ELF-1 (cell line): ENCODE results near the gene FRAS1.
A peak's percentile ranks its signal among the peaks of the same experiment; 100 is the strongest.
"Not testable (repeated sequence)": the region's sequence is repeated elsewhere in the genome, so short reads cannot be mapped to it uniquely, and the experiment has no call there.

Experiments used
- DNase-seq: peaks from one replicate; pipeline ENCODE4 v3.0.0-alpha.2; 2016; ENCODE audit warnings: low read depth, low spot score

Gene FRAS1

GRCh38 chr4:78426972-78427371 lies 369.8 kb downstream of the FRAS1 start:
- DNase-seq: no peak

GRCh38 chr4:78428996-78429395 lies 371.9 kb downstream of the FRAS1 start:
- DNase-seq: no peak

DNA sequence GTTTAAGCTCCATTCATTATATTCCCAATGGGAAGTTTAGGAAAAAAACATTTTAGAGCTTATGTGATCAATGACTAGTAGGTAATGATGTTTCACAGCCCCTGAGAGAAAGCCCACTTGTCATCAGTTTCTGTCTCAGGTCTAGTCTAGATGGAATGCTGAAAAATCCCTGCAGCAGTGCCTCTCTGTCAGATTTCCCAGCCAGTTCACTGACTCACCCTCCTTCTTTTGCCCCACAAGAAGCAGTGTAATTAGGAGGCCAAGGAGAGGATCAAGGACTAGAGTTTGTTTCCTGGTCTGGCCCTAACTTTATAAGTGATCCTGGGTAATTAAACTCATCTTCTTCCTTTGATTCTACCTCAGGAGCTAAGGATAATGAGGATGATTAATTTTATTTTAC lies 375.8 kb downstream of the FRAS1 start:
- peak; percentile 48 for DNase-seq

- no peak for DNase-seq
Observed at GRCh38 chr4:78437608-78438088, 380.5 kb downstream of the FRAS1 start.

DNA sequence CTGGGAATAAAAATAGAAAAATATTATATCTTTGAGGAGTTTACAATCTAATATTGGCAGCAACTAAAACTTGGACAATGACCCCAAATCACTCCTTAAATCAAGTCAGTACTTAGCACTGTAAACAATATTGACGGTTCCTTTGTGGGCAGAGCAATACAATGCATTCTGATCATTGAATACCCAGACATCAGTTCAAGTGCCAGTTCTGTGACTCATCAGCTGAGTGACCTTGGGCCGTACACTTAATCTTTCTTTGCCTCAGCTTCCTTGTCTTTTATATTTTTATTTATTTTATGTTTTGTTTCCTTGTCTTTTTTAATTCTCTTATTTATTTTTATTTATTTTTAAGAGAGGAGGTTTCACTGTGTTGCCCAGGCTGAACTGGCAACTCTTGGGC lies 382.2 kb downstream of the FRAS1 start:
- no peak for DNase-seq

DNA sequence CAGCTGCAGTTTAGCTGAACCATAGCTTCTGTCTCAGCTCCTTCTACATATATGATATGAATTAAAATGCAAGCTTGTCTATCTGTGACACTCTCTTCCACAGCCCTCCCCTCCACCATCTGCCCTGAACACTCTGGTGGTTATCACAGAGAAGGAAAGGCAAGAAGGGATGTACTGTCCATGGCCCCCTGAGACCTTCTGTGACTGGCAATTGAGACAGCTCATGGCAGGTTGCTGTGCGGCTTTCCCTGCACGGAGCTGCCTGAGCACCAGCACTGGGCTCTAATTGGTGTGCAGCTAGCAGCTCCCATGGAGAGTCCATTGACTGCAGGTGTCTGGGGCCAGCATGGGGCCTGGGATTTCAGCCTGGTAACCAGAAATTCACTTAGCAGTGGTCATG lies 384.6 kb downstream of the FRAS1 start:
- DNase-seq: no peak

DNA sequence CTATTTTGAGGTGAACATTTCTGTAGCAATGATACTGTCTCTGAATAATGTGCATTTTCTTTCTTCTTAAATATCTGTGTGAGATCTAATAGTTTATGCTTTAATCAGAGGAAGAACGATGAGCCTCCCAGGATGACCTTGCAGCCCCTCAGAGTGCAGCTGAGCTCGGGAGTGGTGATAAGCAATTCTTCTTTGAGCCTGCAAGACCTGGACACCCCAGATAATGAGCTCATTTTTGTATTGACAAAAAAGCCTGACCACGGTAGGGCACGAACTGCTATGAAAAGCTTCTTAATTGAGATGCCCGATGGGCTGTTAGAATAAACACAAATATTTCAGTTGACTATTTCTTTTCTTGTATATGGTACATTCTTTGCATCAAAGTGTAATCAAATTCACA lies 389.5 kb downstream of the FRAS1 start:
- DNase-seq: no peak

GRCh38 chr4:78451407-78451806 lies 394.3 kb downstream of the FRAS1 start:
- DNase-seq: no peak

- peak; percentile 10 for DNase-seq
Observed at GRCh38 chr4:78454016-78454415, 396.9 kb downstream of the FRAS1 start.

- no peak for DNase-seq
Observed at GRCh38 chr4:78457751-78458150, 400.6 kb downstream of the FRAS1 start.

DNA sequence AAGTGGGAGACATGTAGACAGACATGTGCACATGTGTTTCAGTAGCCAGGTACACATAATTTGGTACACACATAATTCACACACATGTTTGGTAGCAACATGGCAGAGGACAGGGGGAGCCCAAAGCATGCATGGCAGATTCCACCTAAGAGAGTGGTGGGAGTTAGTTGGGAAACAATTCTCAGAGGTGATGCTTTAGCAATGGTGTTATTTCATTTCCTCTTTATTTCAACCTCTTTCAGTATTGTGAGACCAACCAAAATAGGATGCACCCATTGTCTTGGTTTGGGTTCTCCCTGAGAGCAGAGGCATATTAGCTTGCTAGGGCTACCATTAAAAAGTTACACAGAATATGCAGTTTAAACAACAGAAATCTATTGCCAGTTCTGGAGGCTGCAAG lies 402.2 kb downstream of the FRAS1 start:
- no peak for DNase-seq

GRCh38 chr4:78460368-78460767 lies 403.2 kb downstream of the FRAS1 start:
- DNase-seq: no peak

GRCh38 chr4:78464265-78464664 lies 407.1 kb downstream of the FRAS1 start:
- DNase-seq: no peak

DNA sequence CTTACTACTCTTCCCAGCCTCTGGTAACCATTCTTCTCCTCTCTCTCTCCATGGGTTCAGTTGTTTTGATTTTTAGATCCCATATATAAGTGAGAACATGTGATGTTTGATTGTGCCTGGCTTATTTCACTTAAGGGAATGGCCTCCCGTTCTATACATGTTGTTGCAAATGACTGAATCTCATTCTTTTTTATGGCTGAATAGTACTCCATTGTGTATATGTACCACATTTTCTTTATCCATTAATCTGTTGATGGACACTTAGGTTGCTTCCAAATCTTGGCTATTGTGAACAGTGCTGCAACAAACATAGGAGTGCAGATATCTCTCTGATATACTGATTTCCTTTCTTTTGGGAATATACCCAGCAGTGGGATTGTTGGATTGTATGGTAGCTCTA lies 410.1 kb downstream of the FRAS1 start:
- not testable (repeated sequence) for DNase-seq

DNA sequence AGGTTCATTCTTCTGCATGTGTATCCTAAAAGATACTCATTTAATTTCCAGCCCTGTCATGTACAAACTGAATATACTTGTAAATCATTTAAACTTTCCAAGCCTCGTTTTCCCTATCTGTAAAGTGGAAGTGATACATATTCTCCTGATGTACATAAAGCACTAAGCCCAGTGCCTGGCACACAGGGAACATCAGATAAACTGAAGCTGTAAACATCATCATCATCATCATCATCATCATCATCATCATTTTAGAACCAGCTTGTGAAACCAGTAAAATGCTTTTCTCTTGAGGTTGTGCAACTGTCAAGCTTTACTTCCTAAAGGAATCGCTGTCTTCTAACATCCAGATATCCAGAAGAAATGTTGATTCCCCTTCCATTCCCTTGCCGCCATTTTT lies 411.1 kb downstream of the FRAS1 start:
- no peak for DNase-seq

DNA sequence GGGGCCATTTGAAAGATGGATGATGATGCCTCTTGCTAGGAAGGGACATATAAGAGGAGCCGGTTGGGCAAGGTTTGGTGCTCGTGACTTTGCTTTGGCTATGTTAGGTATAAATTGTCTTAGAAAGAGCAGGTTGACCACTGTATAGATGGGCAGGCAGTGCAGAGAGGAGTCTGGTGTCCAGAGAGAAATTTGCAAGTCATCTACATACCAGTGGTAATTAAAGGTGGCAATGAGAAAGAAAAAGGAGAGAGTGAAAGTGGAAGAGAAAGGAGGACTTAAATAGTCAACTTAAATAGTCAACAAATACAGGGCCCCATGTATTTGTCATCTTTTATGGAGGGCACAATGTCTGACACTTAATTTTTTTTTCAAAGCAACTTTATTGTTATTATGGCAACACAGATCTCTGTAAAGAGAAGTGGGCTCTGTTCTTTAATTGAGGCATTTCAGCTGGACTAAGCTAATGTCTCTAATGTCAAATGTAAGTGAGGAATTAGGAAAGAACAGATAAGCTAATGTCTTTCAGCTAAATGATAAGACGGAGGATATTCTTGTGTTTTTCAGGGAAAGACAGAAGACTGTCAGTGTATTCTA lies 419.1 kb downstream of the FRAS1 start:
- DNase-seq: no peak

GRCh38 chr4:78477276-78477675 lies 420.2 kb downstream of the FRAS1 start:
- DNase-seq: no peak

DNA sequence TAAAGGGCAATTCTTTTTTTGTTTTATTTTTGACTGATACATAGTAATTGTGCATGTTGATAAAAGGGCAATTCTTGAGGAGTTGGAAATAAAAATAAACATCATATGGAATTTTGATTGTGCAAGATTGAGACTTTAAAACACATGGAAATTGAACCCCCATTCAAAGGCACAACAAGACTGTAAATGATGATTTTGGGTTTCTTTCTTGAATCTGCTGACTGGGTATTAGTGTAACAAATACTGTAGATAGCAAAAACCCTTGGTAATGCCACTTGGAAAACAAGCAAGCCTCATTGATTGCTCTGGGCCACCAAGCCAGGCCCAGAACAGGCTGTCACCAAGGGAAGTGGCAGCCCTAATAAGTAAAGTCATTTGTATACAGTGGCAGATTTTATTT lies 421.4 kb downstream of the FRAS1 start:
- DNase-seq: no peak

DNA sequence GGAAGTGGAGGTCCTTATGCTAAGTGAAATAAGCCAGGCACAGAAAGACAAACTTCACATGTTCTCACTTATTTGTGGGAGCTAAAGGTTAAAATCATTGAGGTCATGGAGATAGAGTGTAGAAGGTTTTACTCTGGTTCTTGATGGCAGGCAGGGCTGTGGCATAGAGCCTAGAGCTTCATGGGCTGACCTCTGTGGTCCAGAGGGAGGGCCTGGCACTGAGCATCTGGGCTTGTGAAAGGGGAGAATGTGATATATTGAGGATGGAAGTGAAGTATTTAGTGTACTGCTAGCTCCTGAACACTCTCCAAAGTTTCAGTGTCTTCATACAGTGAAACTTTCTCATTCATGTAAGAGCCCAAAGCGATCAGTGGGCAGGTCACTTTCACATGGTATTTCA lies 423.2 kb downstream of the FRAS1 start:
- DNase-seq: no peak

- peak; percentile 25 for DNase-seq
Observed at GRCh38 chr4:78481180-78481579, 424.1 kb downstream of the FRAS1 start.

DNA sequence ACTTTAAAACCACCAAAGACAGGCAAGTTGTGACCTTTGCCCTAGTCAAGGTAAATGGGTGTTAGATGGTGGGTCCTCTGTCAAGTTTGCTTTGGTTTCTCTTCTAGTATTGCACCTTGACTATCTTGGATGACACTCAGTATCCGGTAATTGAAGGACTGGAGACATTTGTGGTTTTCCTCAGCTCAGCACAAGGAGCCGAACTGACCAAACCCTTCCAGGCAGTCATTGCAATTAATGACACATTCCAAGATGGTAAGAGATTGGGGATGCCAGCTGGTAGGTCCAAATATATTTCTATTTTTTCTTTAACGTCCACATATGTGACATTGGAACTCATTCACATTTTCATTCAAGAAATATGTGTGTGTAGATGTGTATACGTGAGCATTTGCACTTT lies 425.2 kb downstream of the FRAS1 start:
- DNase-seq: no peak

- DNase-seq: no peak
Observed at GRCh38 chr4:78483811-78484210, 426.7 kb downstream of the FRAS1 start.

DNA sequence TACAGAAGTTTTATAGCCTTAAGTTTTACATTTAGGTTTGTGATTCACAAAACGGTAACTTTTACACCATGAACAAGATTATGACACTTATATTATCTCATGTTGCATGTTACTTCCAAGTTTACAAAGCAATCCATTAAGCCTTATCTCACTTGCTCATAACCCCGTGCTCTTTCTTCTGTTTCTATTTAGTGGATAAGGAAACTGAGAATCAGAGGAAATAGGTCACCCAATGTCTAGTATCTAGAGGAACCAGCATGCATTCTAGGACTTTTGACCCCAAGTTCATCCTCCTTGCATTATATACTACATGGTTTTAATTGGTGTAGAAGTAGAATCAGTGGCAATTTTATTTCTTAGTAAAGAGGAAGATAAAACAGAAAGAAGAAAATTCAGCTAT lies 427.5 kb downstream of the FRAS1 start:
- DNase-seq: no peak

DNA sequence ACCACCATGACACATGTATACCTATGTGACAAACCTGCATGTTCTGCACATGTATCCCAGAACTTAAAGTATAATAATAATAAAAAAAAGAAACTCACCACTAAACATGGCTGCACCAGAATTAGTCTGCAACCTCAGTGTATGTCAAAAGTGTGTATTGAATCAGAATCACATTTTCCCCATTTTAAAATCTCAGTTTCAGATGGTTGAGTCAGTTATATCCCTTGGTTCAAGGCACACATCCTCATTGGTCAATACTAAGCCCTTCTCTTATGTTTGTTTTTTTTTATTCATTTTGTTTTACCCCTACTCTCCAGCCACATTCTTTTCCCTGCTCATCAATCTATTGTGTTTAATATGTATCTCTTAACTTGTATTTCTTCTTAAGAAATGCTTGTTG lies 436.6 kb downstream of the FRAS1 start:
- no peak for DNase-seq
